ENCODE results near the gene AUTS2.

The AUTS2 gene

GRCh38 chr7:70834424-70834823, 1236.1 kb downstream of the AUTS2 start:
- no peak for DNase-seq

GRCh38 chr7:70835658-70836057, 1237.4 kb downstream of the AUTS2 start:
- DNase-seq = no peak

- DNase-seq = no peak
Observed at GRCh38 chr7:70836279-70836678, 1238.0 kb downstream of the AUTS2 start.

GRCh38 chr7:70836946-70837345, 1238.7 kb downstream of the AUTS2 start:
- no peak for DNase-seq

- no peak for DNase-seq
Observed at GRCh38 chr7:70837589-70837988, 1239.3 kb downstream of the AUTS2 start.

- DNase-seq = no peak
Observed at GRCh38 chr7:70838292-70838907, 1240.1 kb downstream of the AUTS2 start.

Data from stimulated activated CD4-positive, alpha-beta T cell treated with anti-CD3 and anti-CD28 coated beads, Interleukin-4, amount 100 ng/mL, for 1 hour (primary cell).